NCI-H1105 treated with DMSO at 0.1 percent for 48 hours (cell line): ENCODE data around the gene ADNP2.

ENCODE experiments used
- DNase-seq: peaks from one replicate; lab custom pipeline; 2025; lab: John Stamatoyannopoulos, UW

ADNP2 gene

DNA sequence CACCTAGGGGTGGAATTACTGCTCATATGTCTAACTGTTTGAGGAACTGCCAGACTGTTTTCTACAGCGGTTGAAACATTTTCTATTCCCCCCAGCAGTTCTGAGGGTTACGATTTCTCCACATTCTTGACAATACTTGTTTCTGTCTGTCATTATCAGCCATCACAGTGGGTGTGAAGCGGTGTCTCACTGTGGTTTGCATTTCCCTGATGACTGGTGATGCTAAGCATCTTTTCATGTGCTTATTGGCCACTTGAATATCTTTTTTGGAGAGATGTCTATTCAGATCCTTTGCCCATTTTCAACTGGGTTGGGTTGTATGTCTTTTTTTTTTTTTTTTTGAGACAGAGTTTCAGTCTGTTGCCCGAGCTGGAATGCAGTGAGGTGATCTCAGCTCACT is 63.0 kb downstream of the ADNP2 start:
- no peak for DNase-seq

GRCh38 chr18:80173060-80173459 is 64.0 kb downstream of the ADNP2 start:
- no peak for DNase-seq

DNA sequence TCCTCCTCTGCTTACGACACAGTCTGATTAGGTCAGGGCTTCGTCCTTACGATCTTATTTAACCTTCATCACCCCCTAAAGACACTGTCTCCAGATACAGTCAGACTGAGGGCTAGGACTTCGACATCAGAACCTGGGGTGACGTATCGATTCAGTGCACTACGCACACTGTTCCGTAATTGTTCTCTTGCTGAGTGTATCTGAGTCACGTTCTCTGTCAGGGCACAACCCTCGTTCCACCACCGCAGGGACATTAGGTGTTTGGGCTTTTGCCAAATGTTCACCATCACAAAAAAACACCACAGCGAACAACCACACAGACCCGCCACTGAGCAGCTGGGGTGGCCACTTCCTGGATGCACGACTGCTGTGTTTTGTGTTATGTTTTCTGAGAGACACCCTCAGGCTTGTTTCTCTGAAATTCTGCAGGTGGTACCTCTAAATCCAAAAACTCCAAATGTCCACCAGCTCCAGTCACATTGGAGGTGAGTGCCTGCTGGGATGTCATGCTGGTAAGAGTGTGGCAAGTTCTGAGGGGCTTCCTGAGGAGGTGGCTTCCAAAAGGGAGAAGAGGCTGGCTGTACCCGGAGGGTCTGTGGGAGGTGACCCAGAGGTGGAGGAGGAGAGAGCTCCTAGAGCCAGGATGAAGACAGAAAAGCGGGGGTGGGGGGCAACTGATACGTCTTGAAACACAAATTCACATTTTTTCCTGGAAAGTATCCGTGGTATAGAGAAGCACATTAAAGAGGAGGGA is 66.6 kb downstream of the ADNP2 start:
- DNase-seq: no peak

DNA sequence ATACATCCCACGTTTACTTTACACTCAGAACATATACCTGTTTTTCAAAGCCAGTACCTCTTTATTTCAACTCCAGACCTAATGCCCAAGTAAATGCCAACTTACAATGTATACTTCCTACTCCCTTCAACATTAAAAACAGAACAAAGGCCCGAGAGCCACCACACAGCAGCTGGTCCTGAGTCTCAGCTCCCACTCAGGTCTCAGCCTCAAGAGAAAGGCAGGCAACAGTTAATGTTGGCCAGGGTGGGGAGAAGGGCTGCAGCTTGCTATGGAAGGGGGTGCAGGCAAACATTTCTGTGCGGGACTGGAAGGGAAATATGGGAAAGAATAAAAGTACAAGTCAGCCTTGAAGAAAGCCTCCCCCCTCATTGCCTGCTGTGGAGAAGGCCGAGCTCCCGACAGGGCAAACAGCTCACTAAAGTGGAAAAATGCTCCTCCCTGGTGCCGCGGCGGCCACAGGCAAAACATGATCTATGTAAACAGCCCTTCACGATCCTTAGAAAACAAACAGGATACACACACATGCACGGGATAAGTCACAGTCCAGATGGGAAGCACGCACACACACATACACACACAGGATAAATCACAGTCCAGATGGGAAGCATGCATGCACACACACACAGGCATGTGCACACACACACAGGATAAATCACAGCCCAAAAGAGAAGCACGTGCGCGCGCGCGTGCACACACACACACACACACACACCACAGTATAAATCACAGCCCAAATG is 67.4 kb downstream of the ADNP2 start:
- no peak for DNase-seq

DNA sequence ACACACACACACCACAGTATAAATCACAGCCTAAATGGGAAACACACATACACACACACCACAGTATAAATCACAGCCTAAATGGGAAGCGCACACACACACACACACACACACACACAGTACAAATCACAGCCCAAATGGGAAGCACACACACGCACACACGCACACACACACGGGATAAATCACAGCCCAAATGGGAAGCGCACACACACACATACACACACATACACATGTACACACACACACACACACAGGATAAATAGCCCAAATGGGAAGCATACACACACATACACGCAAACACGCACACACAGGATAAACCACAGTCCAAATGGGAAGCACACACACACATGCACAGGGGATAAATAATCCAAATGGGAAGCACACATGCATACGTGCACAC is 68.1 kb downstream of the ADNP2 start:
- DNase-seq: no peak

- DNase-seq: no peak
Observed at GRCh38 chr18:80178935-80179818, 70.1 kb downstream of the ADNP2 start.

- DNase-seq: no peak
Observed at GRCh38 chr18:80179857-80180558, 70.9 kb downstream of the ADNP2 start.

DNA sequence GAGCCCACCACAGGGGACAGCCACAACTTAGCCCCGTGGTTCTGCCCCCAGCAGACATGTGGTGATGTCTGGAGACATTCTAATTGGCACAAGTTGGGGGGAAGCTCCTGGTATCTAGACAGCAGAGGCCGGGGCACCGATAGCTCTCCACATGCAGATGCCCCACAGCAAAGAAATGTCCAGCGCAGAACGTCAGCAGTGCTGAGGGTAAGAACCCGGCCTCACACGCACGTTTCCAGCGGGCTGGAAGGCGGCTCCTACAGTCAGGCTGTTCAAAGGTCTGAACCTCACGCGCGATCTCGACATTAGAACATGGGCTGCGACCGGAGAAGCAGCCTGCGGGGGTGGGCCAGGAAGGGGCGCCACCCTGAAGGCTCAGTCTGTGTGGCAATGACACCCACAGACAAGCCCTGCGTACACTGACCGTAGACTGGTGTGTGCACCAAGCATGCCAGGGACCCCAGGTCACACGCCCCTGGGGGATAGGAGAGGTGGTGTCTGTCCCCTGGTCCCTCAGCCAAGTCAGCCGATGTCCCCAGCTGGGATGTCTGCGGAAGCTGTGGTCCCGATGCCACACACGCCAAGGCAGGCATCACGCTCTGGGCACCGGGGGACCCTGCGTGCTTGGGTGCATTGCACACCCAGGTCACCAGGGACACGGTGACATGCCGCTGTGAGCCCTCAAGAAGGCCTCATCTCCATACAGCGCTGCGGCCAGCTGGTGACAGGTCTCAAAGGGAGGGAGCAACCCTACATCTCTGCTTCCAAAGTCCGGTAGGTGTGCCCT is 71.9 kb downstream of the ADNP2 start:
- no peak for DNase-seq

DNA sequence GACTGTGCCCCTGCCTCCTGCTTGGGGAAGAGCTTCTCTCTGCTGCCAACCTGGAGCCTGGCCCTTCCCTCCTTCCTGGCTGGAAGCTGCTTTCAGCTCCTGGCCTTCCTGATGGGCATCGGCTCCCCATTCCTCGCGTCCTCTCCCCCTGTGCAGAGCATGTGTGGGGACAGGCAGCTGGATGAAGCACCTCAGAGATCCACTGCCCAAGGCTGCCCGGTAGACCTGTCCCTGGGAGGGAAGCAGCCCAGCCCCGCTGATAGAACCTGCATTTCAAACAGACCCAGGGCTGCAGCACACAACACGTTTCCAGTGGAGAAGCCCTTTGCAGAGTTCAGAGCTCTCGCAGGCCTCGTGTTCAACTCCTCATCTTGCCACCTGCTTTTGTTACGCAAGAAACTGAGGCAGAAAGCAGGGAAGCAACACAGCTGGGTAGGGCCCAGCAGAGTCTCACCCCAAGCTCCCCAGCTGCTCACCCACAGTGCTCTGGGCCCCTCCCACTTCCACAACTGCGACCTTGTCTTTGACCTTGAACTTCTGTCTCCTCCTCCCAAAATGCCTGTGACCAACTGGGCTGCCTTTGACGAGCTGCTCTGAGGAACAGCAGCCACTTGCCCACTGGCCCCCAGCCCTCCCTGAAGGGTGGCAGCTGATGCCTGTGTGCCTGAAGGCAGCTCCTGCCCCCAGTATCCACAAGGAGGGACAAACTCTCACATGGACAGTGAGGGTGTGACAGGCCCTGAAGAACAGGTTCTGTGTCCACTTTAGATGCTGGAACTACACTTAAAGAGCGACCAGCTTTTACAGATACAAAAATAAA is 72.8 kb downstream of the ADNP2 start:
- DNase-seq: no peak

- DNase-seq: no peak
Observed at GRCh38 chr18:80182855-80183254, 73.8 kb downstream of the ADNP2 start.

DNA sequence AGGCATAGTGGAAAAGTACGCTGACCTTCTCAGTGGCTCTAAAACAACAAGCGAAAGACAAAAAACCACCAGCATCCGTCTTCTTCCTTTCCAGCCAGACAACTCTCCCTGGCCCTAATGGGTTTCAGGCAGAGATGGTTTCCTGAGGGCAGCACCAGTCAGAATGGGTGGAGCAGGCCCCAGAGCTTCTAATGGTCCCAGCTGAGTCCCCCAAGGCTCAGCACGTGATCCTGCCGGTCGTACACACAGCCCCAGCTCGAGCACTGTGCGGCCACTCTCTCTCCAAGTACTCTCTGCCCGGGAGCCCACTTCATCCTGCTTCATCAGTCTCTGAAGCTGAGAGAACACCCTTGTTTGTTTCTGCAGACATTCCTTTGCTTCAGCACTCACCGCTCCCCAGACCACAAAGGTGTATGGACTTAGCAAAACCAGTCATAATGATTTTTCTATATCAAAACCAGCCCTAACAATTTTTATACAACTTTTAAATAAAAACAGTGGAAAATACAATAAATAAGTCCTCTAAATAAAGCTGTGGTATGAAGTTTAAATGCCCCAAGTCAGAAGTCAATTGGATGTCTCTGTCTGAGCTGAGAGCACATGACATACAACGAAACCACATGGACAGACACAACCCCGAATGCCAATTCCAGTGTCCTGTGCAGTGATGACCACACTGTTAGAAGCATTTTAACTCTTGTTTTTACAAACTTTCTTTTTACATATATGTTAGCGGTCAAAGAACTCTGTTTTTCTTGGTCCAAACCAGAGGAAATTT is 74.4 kb downstream of the ADNP2 start:
- DNase-seq: no peak

DNA sequence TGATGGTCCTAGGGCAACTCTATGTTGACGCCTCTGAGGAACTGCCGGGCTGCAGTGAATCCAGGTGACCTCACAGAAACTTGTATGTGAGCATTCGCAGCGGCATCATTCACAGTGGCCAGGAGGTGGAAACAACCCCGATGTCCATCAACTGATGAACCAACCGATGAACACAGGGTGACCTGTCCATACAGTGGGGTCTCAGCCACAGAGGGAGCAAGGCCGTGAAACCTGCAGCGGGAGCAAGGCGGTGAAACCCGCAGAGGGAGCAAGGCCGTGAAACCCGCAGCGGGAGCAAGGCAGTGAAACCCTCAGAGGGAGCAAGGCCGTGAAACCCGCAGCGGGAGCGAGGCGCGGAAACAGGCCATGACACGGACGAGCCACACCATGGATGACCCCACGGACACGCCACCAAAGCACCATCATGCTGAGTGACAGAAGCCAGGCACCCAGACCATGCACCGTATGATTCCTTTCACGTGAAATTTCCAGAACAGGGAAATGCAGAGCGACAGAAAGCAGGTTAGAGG is 75.2 kb downstream of the ADNP2 start:
- DNase-seq: no peak

DNA sequence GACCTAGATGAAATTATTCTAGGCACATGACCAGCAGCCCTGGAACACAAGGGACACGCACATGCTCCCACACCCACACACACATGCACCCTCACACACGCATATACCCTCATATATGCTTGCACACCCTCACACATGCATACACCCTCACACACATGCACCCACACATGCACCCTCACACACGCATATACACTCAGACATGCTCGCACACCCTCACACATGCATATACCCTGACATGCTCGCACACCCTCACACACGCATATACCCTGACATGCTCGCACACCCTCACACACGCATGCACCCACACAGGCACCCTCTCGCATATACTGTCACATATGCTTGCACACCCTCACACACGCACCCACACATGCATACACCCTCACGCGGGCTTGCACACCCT is 76.5 kb downstream of the ADNP2 start:
- DNase-seq: no peak

DNA sequence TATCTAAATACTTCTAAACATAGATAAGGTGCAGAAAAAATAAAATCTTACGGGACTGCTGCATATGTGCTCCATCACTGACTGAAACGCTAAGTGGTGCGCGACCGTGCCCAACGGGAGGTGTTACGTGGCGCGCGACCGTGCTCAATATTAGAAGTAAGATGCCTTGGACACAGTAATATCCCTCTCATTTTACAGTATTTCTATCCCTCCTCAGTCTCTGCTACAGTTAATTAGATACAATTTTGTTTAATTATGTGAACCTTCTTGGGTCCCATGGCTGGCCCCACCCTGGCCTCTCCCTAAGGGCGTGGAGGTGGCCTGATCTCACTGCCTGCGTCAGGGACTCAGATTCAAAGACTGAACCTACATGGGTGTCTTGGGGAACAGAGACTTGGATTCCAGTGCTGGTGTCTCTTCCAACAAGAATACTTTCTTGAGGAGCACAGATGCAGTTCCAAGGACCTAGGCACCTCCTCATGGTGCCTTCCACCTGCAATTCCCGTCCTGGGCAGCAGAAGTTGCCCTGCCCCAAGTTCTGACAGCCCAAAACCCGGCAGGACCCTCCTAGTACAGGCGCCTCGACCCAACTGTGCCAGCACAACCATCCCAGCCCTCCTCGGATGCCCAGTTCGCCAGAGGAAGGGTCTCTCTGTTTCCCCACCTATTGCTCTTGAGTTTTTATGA is 79.0 kb downstream of the ADNP2 start:
- no peak for DNase-seq

DNA sequence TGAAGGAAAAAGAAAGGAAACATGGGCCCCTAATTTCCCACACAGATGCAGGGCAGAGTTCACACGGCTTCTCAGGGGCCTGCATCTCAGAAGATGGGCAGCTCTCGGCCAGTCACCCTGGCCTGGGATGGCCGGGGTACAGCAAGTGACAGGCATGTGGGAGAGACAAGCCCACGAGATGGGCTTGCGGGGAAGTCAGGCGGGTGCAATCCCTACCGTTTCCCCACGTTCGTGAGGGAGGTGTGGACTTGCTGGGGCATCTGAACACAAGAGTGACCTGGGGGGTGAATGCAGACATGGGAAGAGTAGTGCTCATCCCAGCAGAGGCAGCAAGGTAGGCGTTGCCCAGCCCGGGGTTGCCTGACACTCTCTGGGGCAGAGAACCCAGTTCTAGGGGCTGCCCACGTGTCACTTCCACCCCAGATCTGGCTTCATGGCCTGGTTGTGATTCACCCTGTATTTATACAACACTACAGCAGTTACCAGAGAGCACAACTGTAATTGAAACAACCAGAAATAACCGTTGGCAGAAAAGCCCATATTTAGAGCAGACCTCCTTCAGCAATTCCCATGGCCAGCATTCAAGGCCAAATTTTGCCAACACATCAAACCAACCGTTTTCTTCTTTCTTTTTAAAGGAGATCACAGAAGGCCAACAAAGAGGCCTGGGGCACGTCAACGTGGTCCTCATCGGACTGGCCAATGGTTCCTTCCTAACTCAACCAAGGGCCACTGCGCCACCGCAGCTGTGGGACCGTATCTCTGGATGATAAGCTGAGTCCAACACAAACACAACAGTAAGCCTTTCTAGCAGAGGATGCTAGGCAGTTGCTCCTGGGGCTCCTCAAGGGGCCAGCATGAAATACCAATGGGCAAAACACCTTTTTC is 79.8 kb downstream of the ADNP2 start:
- DNase-seq: no peak

DNA sequence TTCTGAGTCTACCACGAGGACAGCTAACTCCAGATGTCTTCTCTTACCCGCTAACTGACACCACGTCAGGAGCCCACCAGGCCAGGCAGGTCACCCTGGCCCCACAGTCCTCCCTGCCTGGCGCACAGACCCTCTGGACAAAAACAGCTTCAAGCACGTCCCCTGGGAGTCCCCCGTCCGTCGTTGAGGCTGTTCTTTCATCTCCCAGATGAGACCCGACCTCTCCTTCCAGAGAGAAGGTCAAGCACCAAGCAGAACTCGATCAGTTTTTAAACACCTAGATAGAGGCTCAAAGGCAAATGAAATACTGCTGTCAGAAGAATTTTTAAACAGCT is 80.4 kb downstream of the ADNP2 start:
- no peak for DNase-seq
